HG02642 (cell line): Measurements from ENCODE around the gene FBLN7.
"Not testable (repeated sequence)": the region's sequence is repeated elsewhere in the genome, so short reads cannot be mapped to it uniquely, and the experiment has no call there.

ENCODE experiments used
- ATAC-seq: cut with Tn5 transposase; IDR thresholded peaks from one replicate; pipeline ENCODE4 v1.9.1; 2021; ENCODE audit warnings: mild to moderate bottlenecking; ENCODE audit not compliant: unreplicated experiment, poor library complexity

FBLN7 gene

GRCh38 chr2:112181571-112182290 is 43.5 kb downstream of the FBLN7 start:
- no peak for ATAC-seq

- no peak for ATAC-seq
Observed at GRCh38 chr2:112182581-112183034, 44.4 kb downstream of the FBLN7 start.

- ATAC-seq: no peak
Observed at GRCh38 chr2:112183327-112184025, 45.3 kb downstream of the FBLN7 start.

- no peak for ATAC-seq
Observed at GRCh38 chr2:112184121-112184520, 45.9 kb downstream of the FBLN7 start.

- no peak for ATAC-seq
Observed at GRCh38 chr2:112185131-112185530, 46.9 kb downstream of the FBLN7 start.

GRCh38 chr2:112187046-112187715 is 49.0 kb downstream of the FBLN7 start:
- no peak for ATAC-seq

- ATAC-seq: no peak
Observed at GRCh38 chr2:112187805-112188596, 49.8 kb downstream of the FBLN7 start.

- ATAC-seq: no peak
Observed at GRCh38 chr2:112189001-112189556, 50.9 kb downstream of the FBLN7 start.

- ATAC-seq: no peak
Observed at GRCh38 chr2:112194028-112194427, 55.8 kb downstream of the FBLN7 start.

GRCh38 chr2:112194482-112194881 is 56.3 kb downstream of the FBLN7 start:
- no peak for ATAC-seq

GRCh38 chr2:112195167-112195766 is 57.1 kb downstream of the FBLN7 start:
- no peak for ATAC-seq

- ATAC-seq: no peak
Observed at GRCh38 chr2:112195950-112196349, 57.8 kb downstream of the FBLN7 start.

- no peak for ATAC-seq
Observed at GRCh38 chr2:112197868-112198267, 59.7 kb downstream of the FBLN7 start.

- ATAC-seq: no peak
Observed at GRCh38 chr2:112198780-112199179, 60.6 kb downstream of the FBLN7 start.

- no peak for ATAC-seq
Observed at GRCh38 chr2:112199188-112199587, 61.0 kb downstream of the FBLN7 start.

GRCh38 chr2:112201696-112202430 is 63.7 kb downstream of the FBLN7 start:
- no peak for ATAC-seq

GRCh38 chr2:112204411-112204810 is 66.2 kb downstream of the FBLN7 start:
- ATAC-seq: no peak

GRCh38 chr2:112207905-112208304 is 69.7 kb downstream of the FBLN7 start:
- not testable (repeated sequence) for ATAC-seq

GRCh38 chr2:112216167-112216566 is 78.0 kb downstream of the FBLN7 start:
- ATAC-seq: no peak
